ENCODE data around the gene REEP5.
A peak's percentile ranks its signal among the peaks of the same experiment; 100 is the strongest.
"Not testable (repeated sequence)": the region's sequence is repeated elsewhere in the genome, so short reads cannot be mapped to it uniquely, and the experiment has no call there.

REEP5 gene

DNA sequence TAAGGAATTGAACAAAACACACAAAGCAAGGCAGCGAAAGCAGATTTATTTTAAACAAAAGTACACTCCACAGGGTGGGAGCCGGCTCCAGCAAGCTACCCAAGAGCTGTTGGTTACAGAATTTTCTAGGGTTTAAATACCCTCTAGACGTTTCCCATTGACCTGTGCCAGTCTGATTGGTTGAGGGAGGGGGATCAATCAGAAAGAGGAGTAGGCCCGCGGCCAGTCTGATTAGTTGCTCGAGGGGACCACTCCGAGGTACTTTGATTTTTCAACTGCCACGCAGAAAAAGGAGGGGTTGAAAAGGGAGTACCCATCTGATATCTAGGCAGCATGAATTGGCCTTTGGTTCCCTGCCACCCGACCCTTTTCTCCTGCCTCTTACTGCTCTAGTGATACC lies 59.9 kb downstream of the REEP5 start:
- Mint-ChIP-seq H3K27ac (peak overlapping the region; percentile 96), H3K27me3 (ENCODE audit: low read depth, poor library complexity) (peaks cover 20% of the 10 kb centered on the region), H3K36me3 (ENCODE audit: low read depth) (peaks cover 27% of the 10 kb centered on the region), H3K4me3 (peak overlapping the region; percentile 98), H3K9me3 (peaks cover 10% of the 10 kb centered on the region), H3K4me1 (peaks cover 30% of the 10 kb centered on the region)
- TF ChIP-seq, protein P1, sequence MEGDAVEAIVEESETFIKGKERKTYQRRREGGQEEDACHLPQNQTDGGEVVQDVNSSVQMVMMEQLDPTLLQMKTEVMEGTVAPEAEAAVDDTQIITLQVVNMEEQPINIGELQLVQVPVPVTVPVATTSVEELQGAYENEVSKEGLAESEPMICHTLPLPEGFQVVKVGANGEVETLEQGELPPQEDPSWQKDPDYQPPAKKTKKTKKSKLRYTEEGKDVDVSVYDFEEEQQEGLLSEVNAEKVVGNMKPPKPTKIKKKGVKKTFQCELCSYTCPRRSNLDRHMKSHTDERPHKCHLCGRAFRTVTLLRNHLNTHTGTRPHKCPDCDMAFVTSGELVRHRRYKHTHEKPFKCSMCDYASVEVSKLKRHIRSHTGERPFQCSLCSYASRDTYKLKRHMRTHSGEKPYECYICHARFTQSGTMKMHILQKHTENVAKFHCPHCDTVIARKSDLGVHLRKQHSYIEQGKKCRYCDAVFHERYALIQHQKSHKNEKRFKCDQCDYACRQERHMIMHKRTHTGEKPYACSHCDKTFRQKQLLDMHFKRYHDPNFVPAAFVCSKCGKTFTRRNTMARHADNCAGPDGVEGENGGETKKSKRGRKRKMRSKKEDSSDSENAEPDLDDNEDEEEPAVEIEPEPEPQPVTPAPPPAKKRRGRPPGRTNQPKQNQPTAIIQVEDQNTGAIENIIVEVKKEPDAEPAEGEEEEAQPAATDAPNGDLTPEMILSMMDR (IDR thresholded peaks at IDR 0.05) = no peak
- DNase-seq = peak; percentile 18

DNA sequence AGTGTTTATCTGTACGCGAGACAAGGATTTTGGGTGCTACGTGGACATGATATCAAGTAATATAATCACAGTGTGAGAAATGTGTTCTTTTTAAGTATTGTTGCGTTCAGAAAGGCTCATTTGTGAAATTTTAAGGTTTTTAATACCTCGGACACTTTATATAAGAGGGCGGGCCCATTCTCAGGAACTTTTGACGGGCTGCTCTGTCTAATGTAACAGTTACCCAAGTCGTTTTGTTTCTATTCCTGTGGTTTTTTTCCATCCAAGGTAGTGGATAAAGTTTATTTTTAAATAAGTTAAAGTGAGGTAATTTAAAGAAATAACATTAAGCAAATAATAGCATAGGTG lies 60.4 kb downstream of the REEP5 start:
- no peak for DNase-seq
- peaks cover 30% of the 10 kb centered on the region for H3K4me1 Mint-ChIP-seq
- H3K27ac Mint-ChIP-seq = peak overlapping the region; percentile 96
- H3K27me3 Mint-ChIP-seq (ENCODE audit: low read depth, poor library complexity) = peaks cover 22% of the 10 kb centered on the region
- peaks cover 22% of the 10 kb centered on the region for H3K36me3 Mint-ChIP-seq (ENCODE audit: low read depth)
- H3K9me3 Mint-ChIP-seq = peaks cover 10% of the 10 kb centered on the region
- peak overlapping the region; percentile 98 for H3K4me3 Mint-ChIP-seq
- TF ChIP-seq, protein P1 (IDR thresholded peaks at IDR 0.05) = no peak

DNA sequence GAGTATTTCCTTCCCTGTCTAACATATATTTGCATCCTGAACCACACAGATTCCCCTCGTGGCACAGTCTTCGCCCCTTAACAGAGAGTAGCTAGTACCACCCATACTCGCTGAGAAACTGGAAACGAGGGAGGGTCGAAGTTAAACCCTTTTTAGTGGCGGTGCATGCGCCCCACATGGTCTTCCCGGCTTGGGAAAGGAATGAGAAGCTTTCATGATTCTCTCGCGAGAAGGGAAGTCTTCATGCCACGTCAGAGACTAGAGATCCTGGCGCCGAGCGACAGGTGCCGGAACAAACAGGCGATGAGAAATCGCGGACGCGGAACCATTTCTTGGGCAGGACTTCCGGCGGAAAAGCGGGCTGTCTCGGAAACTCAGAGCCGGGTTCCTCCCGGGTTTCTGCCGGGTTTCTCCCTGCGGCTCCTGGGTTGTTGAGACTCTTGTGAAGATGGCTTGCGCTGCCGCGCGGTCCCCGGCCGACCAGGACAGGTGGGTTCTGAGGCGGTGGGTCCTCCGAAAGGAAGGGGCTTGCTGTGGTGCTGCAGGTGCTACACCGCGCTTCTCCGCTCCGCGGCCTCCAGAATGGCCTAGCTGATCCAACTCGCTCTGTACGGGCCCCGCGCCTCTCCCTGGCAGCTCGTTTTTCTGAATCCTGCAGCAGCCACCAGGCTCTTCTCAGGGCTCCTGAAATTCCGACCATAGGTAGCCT lies 60.9 kb downstream of the REEP5 start, which contains the start of gene SRP19:
TSS of gene SRP19 (plus strand) at position 359 of the 709 bp plus-strand sequence. CDS start at position 449, 90 bp downstream.
- TF ChIP-seq, protein P1 (IDR thresholded peaks at IDR 0.05) = no peak
- peak within 1 kb of the TSS; percentile 98 for H3K4me3 Mint-ChIP-seq
- peak; percentile 84 for DNase-seq
- H3K27me3 Mint-ChIP-seq (ENCODE audit: low read depth, poor library complexity) = peaks cover 27% of the 10 kb centered on the region
- peaks cover 14% of the 10 kb centered on the region for H3K9me3 Mint-ChIP-seq
- H3K27ac Mint-ChIP-seq = peak within 1 kb of the TSS; percentile 96
- peaks cover 20% of the 10 kb centered on the region for H3K36me3 Mint-ChIP-seq (ENCODE audit: low read depth)
- H3K4me1 Mint-ChIP-seq = peaks cover 30% of the 10 kb centered on the region

DNA sequence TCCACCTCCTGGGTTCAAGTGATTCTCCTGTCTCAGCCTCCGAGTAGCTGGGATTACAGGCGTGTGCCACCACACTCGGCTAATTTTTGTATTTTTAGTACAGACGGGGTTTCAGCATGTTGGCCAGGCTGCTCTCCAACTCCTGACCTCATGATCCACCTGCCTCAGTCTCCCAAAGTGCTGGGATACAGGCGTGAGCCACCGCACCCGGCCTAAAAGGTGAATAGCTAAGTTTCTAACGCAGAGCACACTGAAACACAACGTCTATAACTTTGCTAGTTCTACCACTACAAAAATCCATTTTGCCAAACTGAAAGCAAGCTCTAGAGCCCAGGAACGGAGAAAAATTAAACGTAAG lies 61.5 kb downstream of the REEP5 start:
- H3K36me3 Mint-ChIP-seq (ENCODE audit: low read depth) = peaks cover 20% of the 10 kb centered on the region
- peaks cover 33% of the 10 kb centered on the region for H3K27me3 Mint-ChIP-seq (ENCODE audit: low read depth, poor library complexity)
- not testable (repeated sequence) for DNase-seq
- H3K27ac Mint-ChIP-seq = peak overlapping the region; percentile 96
- H3K4me1 Mint-ChIP-seq = peaks cover 30% of the 10 kb centered on the region
- peaks cover 19% of the 10 kb centered on the region for H3K9me3 Mint-ChIP-seq
- peak overlapping the region; percentile 98 for H3K4me3 Mint-ChIP-seq

DNA sequence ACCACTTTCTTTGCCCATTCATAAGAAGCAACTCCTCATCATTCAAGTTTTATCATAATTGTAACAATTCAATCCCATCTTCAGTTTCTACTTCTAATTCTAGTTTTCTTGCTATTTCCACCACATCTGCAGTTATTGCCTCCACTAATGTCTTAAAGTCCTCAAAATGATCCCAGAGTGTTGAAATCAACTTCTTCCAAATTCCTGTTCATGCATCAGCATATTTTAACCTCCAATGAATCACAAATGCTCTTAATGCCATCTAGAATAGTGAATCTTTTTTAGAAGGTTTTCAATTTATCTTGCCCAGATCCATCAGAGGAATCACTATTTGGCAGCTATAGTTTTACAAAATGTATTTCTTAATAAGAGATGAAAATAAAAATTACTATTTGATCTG lies 64.2 kb downstream of the REEP5 start:
- Mint-ChIP-seq H3K4me1 (peaks cover 20% of the 10 kb centered on the region), H3K27me3 (ENCODE audit: low read depth, poor library complexity) (peaks cover 48% of the 10 kb centered on the region), H3K4me3 (no peak overlapping the region), H3K27ac (no peak overlapping the region), H3K36me3 (ENCODE audit: low read depth) (peaks cover 6% of the 10 kb centered on the region), H3K9me3 (peaks cover 30% of the 10 kb centered on the region)
- no peak for DNase-seq
- TF ChIP-seq, protein P1 (IDR thresholded peaks at IDR 0.05) = no peak

DNA sequence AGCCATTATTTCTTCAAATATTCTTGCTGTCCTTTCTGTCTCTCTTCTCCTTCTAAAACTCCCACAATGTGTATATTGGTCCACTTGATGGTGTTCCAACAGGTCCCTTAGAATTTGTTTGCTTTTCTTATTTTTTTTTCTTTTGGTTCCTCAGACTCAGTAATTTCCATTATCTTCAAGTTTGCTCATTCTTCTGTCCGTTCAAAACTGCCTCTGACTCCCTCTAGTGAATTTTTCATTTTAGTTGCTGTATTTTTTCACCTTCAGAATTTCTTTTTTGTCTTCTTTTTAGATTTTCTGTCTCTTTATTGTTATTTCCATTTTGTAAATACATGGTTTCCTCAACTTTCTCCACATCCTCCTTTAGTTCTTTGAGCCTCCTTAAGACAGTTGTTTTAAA lies 67.4 kb downstream of the REEP5 start:
- no peak overlapping the region for H3K4me3 Mint-ChIP-seq
- H3K9me3 Mint-ChIP-seq = peaks cover 23% of the 10 kb centered on the region
- no peaks in the 10 kb centered on the region for H3K4me1 Mint-ChIP-seq
- H3K27ac Mint-ChIP-seq = no peak overlapping the region
- H3K36me3 Mint-ChIP-seq (ENCODE audit: low read depth) = no peaks in the 10 kb centered on the region
- DNase-seq = no peak
- TF ChIP-seq, protein P1 (IDR thresholded peaks at IDR 0.05) = no peak
- H3K27me3 Mint-ChIP-seq (ENCODE audit: low read depth, poor library complexity) = peaks cover 58% of the 10 kb centered on the region
